HCT116 (cell line): Measurements from ENCODE around the gene OTUD5. TPM values are rescaled to one million over a fixed set of nuclear protein-coding genes. Genes with fewer than 3 reads are reported as not detected.

Experiments
- ATAC-seq: fragments of 200-7000 bp; cut with Tn5 transposase; 2 replicates; pipeline ENCODE4 v1.9.1; 2020; ENCODE audit warnings: mild to moderate bottlenecking, moderate library complexity
- BruUV-seq: library from RNA; stranded (reverse); fragments of 400-500 nt; replicated peaks from 2 replicates; lab custom pipeline; 2021; lab: Mats Ljungman, UMichigan
- CTCF ChIA-PET: fragments of 300-600 bp; sonication (Branson Sonifier 250); formaldehyde crosslinking; loops from one replicate; lab custom pipeline; 2021; ENCODE audit warnings: antibody characterized with exemption; lab: Charles Lee
- POLR2A ChIA-PET: fragments of 300-600, 350-600 bp; sonication (Branson Sonifier 250); formaldehyde crosslinking; loops from one replicate; lab custom pipeline; 2021; ENCODE audit warnings: antibody characterized with exemption; lab: Charles Lee
- RAD21 ChIA-PET, 2 experiments: fragments of 300-600 bp; sonication (Branson Sonifier 250); formaldehyde crosslinking; loops; one replicate each; lab custom pipeline; 2023; ENCODE audit warnings: low total read pairs in 2 of 2; ENCODE audit not compliant: uncharacterized antibody in 2 of 2, unreplicated experiment in 2 of 2, low non-redundant PET in 1 of 2; lab: Charles Lee
- DNase-seq: peaks from one replicate; pipeline ENCODE4 v3.0.0-alpha.2; 2010; ENCODE audit warnings: low read depth, low spot score
- H2AFZ ChIP-seq: fragments of 200-600 bp; shearing (Covaris generic), sonication (generic); 2 replicates; pipeline ENCODE4 v1.6.1; 2017; ENCODE audit warnings: low read depth, mixed run types, mixed read lengths, antibody characterized with exemption, low read length; ENCODE audit not compliant: poor library complexity, severe bottlenecking
- H3K27ac ChIP-seq: 2 replicates; pipeline ENCODE4 v1.5.1; 2012; ENCODE audit warnings: low read depth, low read length
- H3K27me3 ChIP-seq: fragments of 200-600 bp; sonication (generic); 2 replicates; pipeline ENCODE4 v1.6.1; 2016; ENCODE audit warnings: mixed run types, low read length, mixed read lengths; ENCODE audit not compliant: insufficient read depth
- H3K36me3 ChIP-seq, 2 experiments: fragments of 200-500 bp in 1 of 2; fragments of 200-600 bp in 1 of 2; sonication (Bioruptor generic) in 1 of 2; sonication (generic) in 1 of 2; 2 replicates each; pipeline versions ENCODE4 v1.5.1 to v1.6.1; 2014 to 2016; ENCODE audit warnings: low read length in 2 of 2, inconsistent platforms in 1 of 2, mixed read lengths in 1 of 2, mixed run types in 1 of 2; ENCODE audit not compliant: insufficient read depth in 2 of 2, control insufficient read depth in 1 of 2
- H3K4me1 ChIP-seq, 2 experiments: fragments of 200-600 bp in 1 of 2; sonication (generic) in 1 of 2; 2 replicates each; pipeline versions ENCODE4 v1.5.1 to v1.6.1; 2012 to 2017; ENCODE audit warnings: low read length in 2 of 2, inconsistent platforms in 1 of 2, mild to moderate bottlenecking in 1 of 2, mixed read lengths in 1 of 2, mixed run types in 1 of 2, moderate library complexity in 1 of 2; ENCODE audit not compliant: insufficient read depth in 2 of 2, control insufficient read depth in 1 of 2
- H3K4me2 ChIP-seq: fragments of 200-600 bp; sonication (generic); 2 replicates; pipeline ENCODE4 v1.6.1; 2017; ENCODE audit warnings: mixed run types, low read length, mixed read lengths
- H3K4me3 ChIP-seq, 2 experiments: fragments of 200-600 bp in 1 of 2; sonication (generic) in 1 of 2; replicated peaks in 1 of 2; 2 replicates each; pipeline ENCODE4 v1.5.1; 2011 to 2016; ENCODE audit warnings: low read length in 2 of 2, control low read depth in 1 of 2, low read depth in 1 of 2, mild to moderate bottlenecking in 1 of 2, mixed read lengths in 1 of 2, mixed run types in 1 of 2
- H3K79me2 ChIP-seq: fragments of 200-600 bp; sonication (generic); 2 replicates; pipeline ENCODE4 v1.6.1; 2017; ENCODE audit warnings: mild to moderate bottlenecking, mixed run types, low read length, moderate library complexity, mixed read lengths; ENCODE audit not compliant: insufficient read depth
- H3K9ac ChIP-seq: fragments of 200-600 bp; sonication (generic); 2 replicates; pipeline ENCODE4 v1.6.1; 2016; ENCODE audit warnings: low read length, mixed read lengths
- H3K9me2 ChIP-seq: fragments of 200-600 bp; sonication (generic), shearing (Covaris generic); 2 replicates; pipeline ENCODE4 v1.6.1; 2017; ENCODE audit warnings: mixed run types, mild to moderate bottlenecking, moderate library complexity; ENCODE audit not compliant: insufficient read depth
- H3K9me3 ChIP-seq, 2 experiments: fragments of 200-500 bp in 1 of 2; fragments of 200-600 bp in 1 of 2; sonication (Bioruptor generic) in 1 of 2; sonication (generic) in 1 of 2; 2 replicates each; pipeline ENCODE4 v1.6.1; 2014 to 2017; ENCODE audit warnings: low read length in 2 of 2, mixed read lengths in 2 of 2, inconsistent platforms in 1 of 2, low read depth in 1 of 2, mild to moderate bottlenecking in 1 of 2, mixed run types in 1 of 2, moderate library complexity in 1 of 2; ENCODE audit not compliant: control insufficient read depth in 1 of 2, insufficient read depth in 1 of 2
- H4K20me1 ChIP-seq: fragments of 200-600 bp; sonication (generic), shearing (Covaris generic); 2 replicates; pipeline ENCODE4 v1.6.1; 2017; ENCODE audit warnings: mixed run types, mild to moderate bottlenecking, moderate library complexity; ENCODE audit not compliant: insufficient read depth
- CBX3 ChIP-seq: IDR thresholded peaks from 2 replicates; pipeline ENCODE4 v1.6.1; 2012; ENCODE audit warnings: low read depth
- EGR1 ChIP-seq: IDR thresholded peaks from 2 replicates; pipeline ENCODE4 v1.6.1; 2012; ENCODE audit warnings: low read depth
- ELF1 ChIP-seq: IDR thresholded peaks from 2 replicates; pipeline ENCODE4 v1.6.1; 2012; ENCODE audit warnings: low read depth, borderline replicate concordance
- EZH2phosphoT487 ChIP-seq: fragments of 200-600 bp; IDR thresholded peaks from 2 replicates; pipeline ENCODE4 v1.6.1; 2018; ENCODE audit warnings: antibody characterized with exemption, borderline replicate concordance
- JUND ChIP-seq: IDR thresholded peaks from 2 replicates; pipeline ENCODE4 v1.6.1; 2012
- MAX ChIP-seq: IDR thresholded peaks from 2 replicates; pipeline ENCODE4 v1.6.1; 2012
- POLR2A ChIP-seq: IDR thresholded peaks from 2 replicates; pipeline ENCODE4 v1.7.0; 2011; ENCODE audit warnings: borderline replicate concordance; ENCODE audit not compliant: insufficient read depth, insufficient read length; ENCODE audit errors: extremely low read depth
- POLR2AphosphoS5 ChIP-seq: IDR thresholded peaks from 2 replicates; pipeline ENCODE4 v1.6.1; 2011; ENCODE audit warnings: mild to moderate bottlenecking, low read depth, low read length, moderate library complexity
- RAD21 ChIP-seq: IDR thresholded peaks from 2 replicates; pipeline ENCODE4 v1.6.1; 2012; ENCODE audit warnings: low read depth, mild to moderate bottlenecking
- SRF ChIP-seq: IDR thresholded peaks from 2 replicates; pipeline ENCODE4 v1.6.1; 2012; ENCODE audit warnings: low read depth
- TCF7L2 ChIP-seq: IDR thresholded peaks from 2 replicates; pipeline ENCODE4 v1.7.0; 2011; ENCODE audit warnings: borderline replicate concordance, inconsistent platforms; ENCODE audit not compliant: insufficient read depth, insufficient read length; ENCODE audit errors: extremely low read depth
- YY1 ChIP-seq: IDR thresholded peaks from 2 replicates; pipeline ENCODE4 v1.6.1; 2011; ENCODE audit warnings: low read length, low read depth, moderate library complexity, mild to moderate bottlenecking; ENCODE audit not compliant: insufficient replicate concordance; ENCODE audit errors: extremely low read depth
- ZBTB33 ChIP-seq: IDR thresholded peaks from 2 replicates; pipeline ENCODE4 v1.6.1; 2011; ENCODE audit warnings: mild to moderate bottlenecking, low read length, moderate library complexity; ENCODE audit not compliant: insufficient replicate concordance; ENCODE audit errors: extremely low read depth
- ZFX ChIP-seq: fragments of 450-650 bp; IDR thresholded peaks from 2 replicates; pipeline ENCODE4 v1.6.1; 2017
- ZNF274 ChIP-seq: fragments of 200-500 bp; sonication (Bioruptor generic); IDR thresholded peaks from 2 replicates; pipeline ENCODE4 v1.6.1; 2014; ENCODE audit warnings: mild to moderate bottlenecking, low read depth, low read length, inconsistent platforms
- intact Hi-C: fragments of 100-400 bp; cut with micrococcal nuclease; formaldehyde crosslinking; loops from 2 replicates; pipeline ENCODE4 v1.10.0; 2022
- total RNA-seq: library from RNA; stranded (reverse); gene quantifications from one replicate; pipeline ENCODE4 v1.2.1, GENCODE V29; 2021; ENCODE audit not compliant: unreplicated experiment
- TF ChIP-seq, protein P1 (sequence below), 3 experiments: fragments of 200-600 bp in 1 of 3; sonication (generic) in 1 of 3; IDR thresholded peaks in 2 of 3; conservative IDR thresholded peaks in 1 of 3; 2 replicates each; pipeline ENCODE4 v1.5.1; 2012 to 2017; ENCODE audit warnings: low read depth in 2 of 3, low read length in 2 of 3, antibody characterized with exemption in 1 of 3, borderline replicate concordance in 1 of 3, control low read depth in 1 of 3, mild to moderate bottlenecking in 1 of 3, mixed read lengths in 1 of 3, mixed run types in 1 of 3, moderate library complexity in 1 of 3; ENCODE audit not compliant: insufficient read depth in 1 of 3
- TF ChIP-seq, protein P2 (sequence below): IDR thresholded peaks from 2 replicates; pipeline ENCODE4 v1.6.1; 2012

The OTUD5 gene
- total RNA-seq, 1 experiment from 2014 or later: 42.6 TPM

DNA sequence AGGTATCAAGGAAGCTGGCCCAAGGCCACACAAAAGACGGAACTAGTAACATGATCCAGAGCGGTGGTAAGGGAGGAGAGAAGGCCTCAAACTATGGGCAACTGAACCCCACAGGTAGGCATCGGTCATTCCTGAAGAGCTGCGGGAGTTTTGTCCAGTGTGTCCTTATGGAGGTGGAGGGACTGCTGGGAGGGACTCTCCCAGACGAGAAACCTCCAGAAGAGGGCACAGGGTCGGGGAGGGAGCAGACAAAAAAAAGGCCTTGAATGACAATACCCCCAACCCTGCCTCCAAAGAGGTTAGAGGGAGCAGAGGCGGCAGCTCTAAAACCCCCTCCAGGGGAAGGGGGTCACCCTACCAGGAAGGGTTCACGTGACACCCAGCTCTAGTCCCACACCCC, 53.2 kb downstream of the OTUD5 start:
- DNase-seq (no peak), ATAC-seq (no peak)
- no peak overlapping the region for H3K9ac ChIP-seq
- no peaks in the 10 kb centered on the region; a peak in 2 of 4 replicates for H3K36me3 ChIP-seq
- ChIA-PET RAD21 (no interaction called here), POLR2A (no interaction called here), CTCF (no interaction called here)
- no peaks in the 10 kb centered on the region for H3K27me3 ChIP-seq
- no peaks in the 10 kb centered on the region for H4K20me1 ChIP-seq
- no peaks in the 10 kb centered on the region for H3K9me2 ChIP-seq
- peaks cover 0 to under 1% of the 10 kb centered on the region in 2 experiments; a peak in 1 of 4 replicates for H3K4me1 ChIP-seq
- no peak overlapping the region for H3K4me3 ChIP-seq
- TF ChIP-seq TCF7L2 (no peak), JUND (no peak), POLR2AphosphoS5 (no peak), EZH2phosphoT487 (no peak), YY1 (no peak), CBX3 (no peak), SRF (no peak), POLR2A (no peak), ZBTB33 (no peak), RAD21 (no peak), MAX (no peak), ZFX (no peak), EGR1 (no peak), ZNF274 (no peak), ELF1 (no peak)
- TF ChIP-seq, protein P1, sequence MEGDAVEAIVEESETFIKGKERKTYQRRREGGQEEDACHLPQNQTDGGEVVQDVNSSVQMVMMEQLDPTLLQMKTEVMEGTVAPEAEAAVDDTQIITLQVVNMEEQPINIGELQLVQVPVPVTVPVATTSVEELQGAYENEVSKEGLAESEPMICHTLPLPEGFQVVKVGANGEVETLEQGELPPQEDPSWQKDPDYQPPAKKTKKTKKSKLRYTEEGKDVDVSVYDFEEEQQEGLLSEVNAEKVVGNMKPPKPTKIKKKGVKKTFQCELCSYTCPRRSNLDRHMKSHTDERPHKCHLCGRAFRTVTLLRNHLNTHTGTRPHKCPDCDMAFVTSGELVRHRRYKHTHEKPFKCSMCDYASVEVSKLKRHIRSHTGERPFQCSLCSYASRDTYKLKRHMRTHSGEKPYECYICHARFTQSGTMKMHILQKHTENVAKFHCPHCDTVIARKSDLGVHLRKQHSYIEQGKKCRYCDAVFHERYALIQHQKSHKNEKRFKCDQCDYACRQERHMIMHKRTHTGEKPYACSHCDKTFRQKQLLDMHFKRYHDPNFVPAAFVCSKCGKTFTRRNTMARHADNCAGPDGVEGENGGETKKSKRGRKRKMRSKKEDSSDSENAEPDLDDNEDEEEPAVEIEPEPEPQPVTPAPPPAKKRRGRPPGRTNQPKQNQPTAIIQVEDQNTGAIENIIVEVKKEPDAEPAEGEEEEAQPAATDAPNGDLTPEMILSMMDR (IDR thresholded peaks at IDR 0.05 in 2 of 3, conservative IDR thresholded peaks at IDR 0.05 in 1 of 3; ENCODE audit: borderline replicate concordance in 1 of 3, insufficient read depth in 1 of 3, low read depth in 2 of 3, low read length in 2 of 3): no peak
- TF ChIP-seq, protein P2, sequence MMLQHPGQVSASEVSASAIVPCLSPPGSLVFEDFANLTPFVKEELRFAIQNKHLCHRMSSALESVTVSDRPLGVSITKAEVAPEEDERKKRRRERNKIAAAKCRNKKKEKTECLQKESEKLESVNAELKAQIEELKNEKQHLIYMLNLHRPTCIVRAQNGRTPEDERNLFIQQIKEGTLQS: no peak
- H3K79me2 ChIP-seq: peaks cover 18% of the 10 kb centered on the region
- no peak overlapping the region for H3K4me2 ChIP-seq
- no TSS peak for BruUV-seq
- H3K27ac ChIP-seq: no peak overlapping the region
- intact Hi-C loops: no loop called here
- H3K9me3 ChIP-seq: no peaks in the 10 kb centered on the region
- no peak overlapping the region for H2AFZ ChIP-seq
